ENCODE measurements around the gene CPEB1. TPM values are rescaled to one million over a fixed set of nuclear protein-coding genes. Genes with fewer than 3 reads are reported as not detected.

CPEB1 gene
- total and polyA plus RNA-seq, 8 donors, result 0.42 to 2.9 (median 1.1) TPM

DNA sequence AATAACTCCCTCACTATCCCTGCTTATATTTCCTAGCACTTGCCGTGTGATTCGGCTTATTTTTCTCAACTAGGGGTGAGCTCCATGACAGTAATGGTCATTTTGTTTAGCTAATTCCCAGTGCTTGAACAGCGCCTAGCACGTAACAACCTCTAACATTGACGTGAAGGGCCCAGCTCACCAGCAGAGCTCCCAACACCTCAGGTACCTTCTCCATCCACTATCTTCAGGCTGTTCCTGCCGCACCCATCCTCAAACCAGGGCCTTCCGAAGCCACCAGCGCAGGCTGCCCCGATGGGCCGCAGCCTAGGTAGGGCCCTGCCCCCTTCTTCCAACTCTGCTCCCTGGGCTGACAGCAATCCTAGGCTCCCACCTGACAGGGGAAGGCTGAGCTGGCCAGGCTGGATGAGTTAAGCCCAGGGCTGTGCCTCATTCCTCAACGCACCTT, 106.2 kb downstream of the CPEB1 start:
- intact Hi-C loops (cut with DNase I), result no loop called here
- no peaks in the 10 kb centered on the region for H3K27me3 ChIP-seq
- H3K4me1 ChIP-seq, result peaks cover 0 to 20% (median 7%) of the 10 kb centered on the region in 3 donors
- no peaks in the 10 kb centered on the region for H3K9me3 ChIP-seq
- FAIRE-seq (no peak), ATAC-seq (peak in 3 of 4 donors; percentile 8 to 10 (median 9)), DNase-seq (peak in 2 of 6 donors; percentile 42 to 45)
- WGBS, 2 donors, result 14 to 17% methylated on average over 11 of the region's 11 CpGs
- peaks cover 11 to 26% (median 22%) of the 10 kb centered on the region in 3 donors for H3K36me3 ChIP-seq
- TF ChIP-seq, protein P1, sequence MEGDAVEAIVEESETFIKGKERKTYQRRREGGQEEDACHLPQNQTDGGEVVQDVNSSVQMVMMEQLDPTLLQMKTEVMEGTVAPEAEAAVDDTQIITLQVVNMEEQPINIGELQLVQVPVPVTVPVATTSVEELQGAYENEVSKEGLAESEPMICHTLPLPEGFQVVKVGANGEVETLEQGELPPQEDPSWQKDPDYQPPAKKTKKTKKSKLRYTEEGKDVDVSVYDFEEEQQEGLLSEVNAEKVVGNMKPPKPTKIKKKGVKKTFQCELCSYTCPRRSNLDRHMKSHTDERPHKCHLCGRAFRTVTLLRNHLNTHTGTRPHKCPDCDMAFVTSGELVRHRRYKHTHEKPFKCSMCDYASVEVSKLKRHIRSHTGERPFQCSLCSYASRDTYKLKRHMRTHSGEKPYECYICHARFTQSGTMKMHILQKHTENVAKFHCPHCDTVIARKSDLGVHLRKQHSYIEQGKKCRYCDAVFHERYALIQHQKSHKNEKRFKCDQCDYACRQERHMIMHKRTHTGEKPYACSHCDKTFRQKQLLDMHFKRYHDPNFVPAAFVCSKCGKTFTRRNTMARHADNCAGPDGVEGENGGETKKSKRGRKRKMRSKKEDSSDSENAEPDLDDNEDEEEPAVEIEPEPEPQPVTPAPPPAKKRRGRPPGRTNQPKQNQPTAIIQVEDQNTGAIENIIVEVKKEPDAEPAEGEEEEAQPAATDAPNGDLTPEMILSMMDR (IDR thresholded peaks at IDR 0.05), result no peak
- H3K4me3 ChIP-seq, result peak overlapping the region; percentile 88 to 96 (median 94)
- H3K27ac ChIP-seq, result peak overlapping the region; percentile 56 to 91 (median 86)

DNA sequence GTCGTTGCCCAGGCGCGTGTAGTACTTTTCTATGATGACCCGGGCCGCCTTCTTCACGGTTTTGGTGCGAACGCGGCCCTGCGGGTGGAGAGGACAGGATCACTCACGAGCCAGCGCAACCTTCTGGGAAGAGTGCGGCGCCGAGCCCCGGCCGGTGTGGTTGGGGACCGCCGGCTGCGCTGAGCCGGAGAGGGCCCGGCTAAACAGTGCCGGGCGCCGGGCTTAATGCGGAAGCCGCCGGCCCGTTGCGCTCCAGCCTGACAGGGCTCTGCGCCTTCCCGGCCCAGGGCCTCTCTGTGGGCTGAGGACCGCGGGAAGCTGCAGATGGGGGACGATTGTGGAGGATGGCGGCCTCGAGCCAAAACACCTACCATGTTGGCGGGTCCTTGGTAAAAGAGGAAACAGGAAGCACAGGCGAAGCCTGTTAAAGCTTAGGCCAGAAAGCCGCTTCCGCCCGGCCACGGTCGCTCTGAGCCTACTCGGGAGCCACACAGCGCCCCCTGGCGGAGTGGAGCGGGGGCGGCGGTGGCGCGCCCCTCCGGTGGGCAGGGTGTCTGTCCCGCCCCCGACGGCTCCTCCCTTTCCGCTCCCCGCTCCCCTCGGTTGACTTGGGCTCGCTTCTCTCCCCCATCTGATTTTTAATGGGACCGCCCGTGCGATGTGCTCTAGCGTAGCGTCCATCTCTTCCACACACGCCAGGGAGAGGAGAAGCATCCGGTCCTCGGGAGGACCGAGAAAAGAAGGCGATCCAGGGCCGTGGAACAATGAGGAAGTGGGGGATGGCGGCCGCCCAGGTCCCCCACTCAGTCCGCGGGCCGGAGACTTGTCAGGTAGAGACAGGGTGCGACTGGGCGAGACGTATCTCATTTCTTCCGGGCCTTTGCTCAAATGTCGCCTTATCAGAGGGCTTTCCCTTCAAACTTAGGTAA, 106.8 kb downstream of the CPEB1 start, which contains the start of gene RPS17:
Gene RPS17, minus strand, starts transcription at position 403 of the 929 bp plus-strand sequence. Its CDS starts 29 bp downstream, at position 374.
- intact Hi-C loops (cut with DNase I), result no loop called here
- peak; percentile 94 to 100 (median 97) for DNase-seq
- WGBS, 2 donors, result 0% methylated on average over 80 to 81 of the region's 81 CpGs
- H3K9me3 ChIP-seq, result no peaks in the 10 kb centered on the region
- H3K27ac ChIP-seq, result peak within 1 kb of the TSS; percentile 56 to 91 (median 86)
- H3K36me3 ChIP-seq, result peaks cover 11 to 28% (median 24%) of the 10 kb centered on the region in 3 donors
- FAIRE-seq, result no peak
- ATAC-seq, result peak; percentile 94 to 98 (median 95)
- H3K4me3 ChIP-seq, result peak within 1 kb of the TSS; percentile 88 to 96 (median 94)
- peaks cover 0 to 20% (median 7%) of the 10 kb centered on the region in 3 donors for H3K4me1 ChIP-seq
- H3K27me3 ChIP-seq, result no peaks in the 10 kb centered on the region
- TF ChIP-seq, protein P1 (IDR thresholded peaks at IDR 0.05), result peak; percentile 99 to 100 (median 100)

DNA sequence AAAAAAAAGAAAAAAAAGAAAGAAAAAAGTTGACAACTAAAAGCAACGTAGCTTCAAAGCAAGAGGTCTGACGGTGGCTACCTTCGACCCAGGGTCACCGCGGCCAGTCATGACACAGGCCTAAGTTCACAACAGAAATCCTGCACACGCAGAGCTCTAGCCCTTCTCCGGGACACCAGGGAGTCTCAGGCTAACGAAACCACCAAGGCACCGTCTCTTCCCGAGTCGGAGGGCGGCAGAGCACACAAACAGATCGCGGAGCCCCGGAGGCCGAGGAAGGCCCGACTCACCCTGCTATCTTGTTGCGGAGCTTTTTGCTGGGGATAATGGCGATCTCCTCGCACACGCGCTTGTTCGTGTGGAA, 107.5 kb downstream of the CPEB1 start:
- Histone ChIP-seq H3K4me3 (peak overlapping the region; percentile 88 to 96 (median 94)), H3K4me1 (peaks cover 0 to 20% (median 7%) of the 10 kb centered on the region in 3 donors), H3K27me3 (no peaks in the 10 kb centered on the region), H3K9me3 (no peaks in the 10 kb centered on the region), H3K36me3 (peaks cover 11 to 34% (median 24%) of the 10 kb centered on the region in 3 donors), H3K27ac (peak overlapping the region; percentile 56 to 91 (median 86))
- ATAC-seq, result peak; percentile 5 to 19 (median 14)
- DNase-seq, result peak in 2 of 6 donors; percentile 18 to 67
- no peak for FAIRE-seq
- TF ChIP-seq, protein P1 (IDR thresholded peaks at IDR 0.05), result no peak
- 0% methylated on average over 23 of the region's 23 CpGs for WGBS, 2 donors
- intact Hi-C loops (cut with DNase I), result no loop called here

DNA sequence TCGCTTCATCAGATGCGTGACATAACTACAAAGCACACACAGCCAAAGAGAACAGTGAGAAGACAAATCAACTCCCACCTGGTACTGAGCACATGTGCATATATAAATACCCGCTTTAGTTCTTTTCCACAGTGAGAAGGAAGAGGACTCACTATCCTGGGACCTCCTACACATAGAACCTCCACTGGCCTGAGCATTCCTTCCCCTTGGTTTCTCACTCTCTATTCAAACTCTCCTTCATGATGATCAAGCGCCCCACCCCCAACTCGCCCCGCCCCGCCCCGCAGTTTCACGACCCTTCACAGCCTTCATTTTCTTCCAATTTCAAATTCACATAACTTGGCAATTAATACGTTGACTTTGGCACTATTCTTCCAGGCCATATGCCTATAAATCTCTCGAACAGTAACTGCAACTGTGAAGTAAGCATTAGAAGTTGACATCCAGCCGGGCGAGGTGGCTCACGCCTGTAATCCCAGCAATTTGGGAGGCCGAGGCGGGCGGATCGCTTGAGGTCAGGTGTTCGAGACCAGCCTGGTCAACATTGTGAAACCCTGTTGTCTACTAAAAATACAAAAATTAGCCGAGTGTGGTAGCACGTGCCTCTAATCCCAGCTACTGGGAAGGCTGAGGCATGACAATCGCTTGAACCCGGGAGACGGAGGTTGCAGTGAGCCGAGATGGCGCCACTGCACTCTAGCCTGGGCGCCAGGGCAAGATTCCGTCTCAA, 108.0 kb downstream of the CPEB1 start:
- peak in 1 of 6 donors; percentile 27 for DNase-seq
- Histone ChIP-seq H3K27ac (peak overlapping the region; percentile 56 to 91 (median 86)), H3K36me3 (peaks cover 11 to 39% (median 24%) of the 10 kb centered on the region in 3 donors), H3K4me1 (peaks cover 0 to 20% (median 7%) of the 10 kb centered on the region in 3 donors), H3K9me3 (no peaks in the 10 kb centered on the region), H3K4me3 (peak overlapping the region; percentile 88 to 96 (median 94)), H3K27me3 (no peaks in the 10 kb centered on the region)
- FAIRE-seq, result no peak
- TF ChIP-seq, protein P1 (IDR thresholded peaks at IDR 0.05), result no peak
- intact Hi-C loops (cut with DNase I), result no loop called here
- WGBS, 2 donors, result 13 to 17% methylated on average over 28 of the region's 28 CpGs
- ATAC-seq, result no peak
